Retinal pigment epithelial cell (primary cell): Measurements from ENCODE around the gene DDR2.

Experiments used
- DNase-seq: peaks from one replicate; pipeline ENCODE4 v3.0.0-alpha.2; 2010; ENCODE audit warnings: low read depth
- H3K4me3 ChIP-seq: 2 replicates; pipeline ENCODE4 v1.5.1; 2011; ENCODE audit warnings: mild to moderate bottlenecking, low read length, control low read depth, moderate library complexity
- TF ChIP-seq, protein P1 (sequence below): conservative IDR thresholded peaks from 2 replicates; pipeline ENCODE4 v1.5.1; 2011; ENCODE audit warnings: low read depth, low read length, control low read depth, inconsistent platforms

Gene DDR2

DNA sequence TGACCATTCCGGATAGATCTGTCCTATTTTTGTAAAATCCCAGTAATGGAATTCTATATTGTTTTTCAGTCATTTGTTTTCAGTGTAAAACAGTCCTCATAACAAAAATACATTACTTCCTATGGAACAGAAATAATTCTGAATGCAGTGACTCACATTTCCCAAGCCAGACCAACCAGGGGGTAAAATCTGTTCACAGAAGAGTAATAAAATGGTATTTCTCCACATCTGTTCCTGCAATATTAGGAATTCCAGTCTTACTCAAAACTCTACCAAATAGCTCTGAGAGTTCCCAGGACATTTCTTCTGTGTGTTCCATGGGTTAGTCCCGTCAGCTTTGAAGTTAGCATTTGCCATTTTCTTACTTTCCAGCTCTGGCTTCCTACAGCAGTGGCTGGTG, 2.6 kb upstream of the DDR2 start:
- no peak for DNase-seq
- no peak overlapping the region for H3K4me3 ChIP-seq
- TF ChIP-seq, protein P1, sequence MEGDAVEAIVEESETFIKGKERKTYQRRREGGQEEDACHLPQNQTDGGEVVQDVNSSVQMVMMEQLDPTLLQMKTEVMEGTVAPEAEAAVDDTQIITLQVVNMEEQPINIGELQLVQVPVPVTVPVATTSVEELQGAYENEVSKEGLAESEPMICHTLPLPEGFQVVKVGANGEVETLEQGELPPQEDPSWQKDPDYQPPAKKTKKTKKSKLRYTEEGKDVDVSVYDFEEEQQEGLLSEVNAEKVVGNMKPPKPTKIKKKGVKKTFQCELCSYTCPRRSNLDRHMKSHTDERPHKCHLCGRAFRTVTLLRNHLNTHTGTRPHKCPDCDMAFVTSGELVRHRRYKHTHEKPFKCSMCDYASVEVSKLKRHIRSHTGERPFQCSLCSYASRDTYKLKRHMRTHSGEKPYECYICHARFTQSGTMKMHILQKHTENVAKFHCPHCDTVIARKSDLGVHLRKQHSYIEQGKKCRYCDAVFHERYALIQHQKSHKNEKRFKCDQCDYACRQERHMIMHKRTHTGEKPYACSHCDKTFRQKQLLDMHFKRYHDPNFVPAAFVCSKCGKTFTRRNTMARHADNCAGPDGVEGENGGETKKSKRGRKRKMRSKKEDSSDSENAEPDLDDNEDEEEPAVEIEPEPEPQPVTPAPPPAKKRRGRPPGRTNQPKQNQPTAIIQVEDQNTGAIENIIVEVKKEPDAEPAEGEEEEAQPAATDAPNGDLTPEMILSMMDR = no peak

DNA sequence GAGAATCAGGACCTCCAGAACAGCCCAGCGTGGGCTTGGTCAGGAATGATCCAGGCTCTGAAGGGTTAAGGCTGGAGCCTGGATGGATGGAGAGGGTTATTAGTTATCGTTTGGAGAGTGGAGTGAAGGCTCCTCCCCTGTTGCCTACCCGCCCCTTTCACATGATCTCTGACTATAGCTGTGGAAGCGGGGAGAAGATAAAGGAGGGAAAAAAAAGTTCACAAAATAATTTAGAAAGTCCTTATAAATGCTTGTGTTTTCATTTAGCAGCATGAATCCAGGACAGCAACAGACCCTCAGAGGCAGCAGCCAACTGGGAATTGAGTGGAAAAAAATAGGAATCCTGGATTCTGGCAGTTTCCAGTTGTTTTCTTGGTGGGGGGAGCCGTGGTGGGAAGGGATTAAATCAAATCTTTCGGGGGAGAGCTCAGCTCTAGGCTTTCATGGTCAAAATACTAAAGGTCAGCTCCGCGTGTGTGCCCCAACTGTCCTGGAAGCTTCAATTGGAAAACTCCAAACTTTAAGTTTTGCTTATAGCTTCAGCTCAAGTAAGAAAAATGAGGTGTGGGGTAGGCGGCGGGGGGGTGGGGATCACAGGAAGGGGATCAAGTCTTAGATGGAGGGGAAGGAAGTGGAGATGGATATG, 595 bp upstream of the DDR2 start:
- H3K4me3 ChIP-seq = peak overlapping the region; percentile 61
- TF ChIP-seq, protein P1 = no peak
- DNase-seq = no peak

DNA sequence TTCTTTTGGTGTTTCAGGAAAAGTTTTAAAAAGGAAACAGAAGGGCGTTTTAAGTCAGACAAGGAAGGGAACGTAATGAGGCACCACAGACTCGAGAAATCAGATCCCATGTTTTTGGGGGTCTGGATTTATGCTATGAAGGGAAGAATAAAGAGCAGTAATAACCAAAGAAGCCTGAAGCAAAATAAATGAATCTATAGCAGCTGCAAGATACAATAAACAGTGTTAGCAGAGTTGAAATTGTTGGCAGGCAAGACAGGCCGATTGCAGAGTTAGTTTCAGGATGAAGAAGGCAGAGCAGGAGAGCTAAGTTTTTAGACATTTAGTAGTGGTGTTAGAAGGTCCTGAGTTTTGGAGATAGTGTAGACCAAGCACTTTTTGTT, 425 bp downstream of the DDR2 start:
- peak overlapping the region; percentile 61 for H3K4me3 ChIP-seq
- TF ChIP-seq, protein P1 = no peak
- no peak for DNase-seq

DNA sequence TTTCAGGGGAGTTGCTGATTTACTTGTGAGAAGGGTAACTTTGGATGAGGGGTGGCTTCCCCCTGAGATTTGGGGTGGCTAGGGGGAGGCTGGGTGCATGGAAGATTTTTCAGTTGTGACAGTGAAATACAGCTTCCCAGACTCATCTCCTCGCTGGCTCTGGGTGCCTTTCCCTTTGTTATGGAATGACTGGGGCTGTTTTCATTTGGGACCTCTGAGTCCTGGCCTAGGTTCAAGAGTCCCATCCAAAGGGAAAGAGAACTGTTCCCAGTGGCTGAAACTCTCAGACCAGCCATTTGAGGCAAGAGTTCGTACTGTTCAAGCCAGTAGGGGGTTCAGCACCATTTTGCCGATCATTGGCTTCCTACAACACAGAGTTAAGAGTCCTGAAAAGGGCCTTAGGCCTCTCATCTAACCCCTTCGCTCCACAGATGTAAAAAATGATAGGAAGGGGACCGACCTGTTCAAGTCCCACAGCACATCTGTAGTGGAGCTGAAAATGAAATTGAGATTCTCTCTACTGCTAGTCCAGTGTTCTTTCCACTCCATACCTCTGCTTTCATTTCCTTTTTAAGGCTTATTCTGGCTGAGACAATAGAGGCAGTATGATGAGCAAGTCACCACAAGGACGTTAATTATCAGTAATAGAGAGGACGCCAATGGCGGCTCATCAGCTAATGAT, 958 bp downstream of the DDR2 start:
- no peak for DNase-seq
- H3K4me3 ChIP-seq = peak overlapping the region; percentile 61

DNA sequence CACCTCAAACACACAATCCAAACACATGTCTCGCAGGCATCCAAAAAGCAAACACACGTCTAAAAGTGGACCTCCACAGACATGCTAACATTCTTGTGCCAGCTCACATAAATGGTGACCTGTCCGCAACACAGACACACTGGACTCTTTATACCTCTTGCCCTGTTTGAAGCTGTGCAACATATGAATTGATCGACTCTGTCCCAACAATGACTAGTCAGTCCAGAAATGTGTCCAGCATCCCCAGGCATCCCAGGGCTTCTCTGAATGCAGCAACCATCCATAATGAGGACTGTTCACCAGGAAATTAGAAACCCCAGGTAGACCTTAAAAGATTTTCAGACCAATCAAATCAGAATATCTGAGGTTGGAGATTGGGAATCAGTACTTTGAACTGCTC, 3.2 kb downstream of the DDR2 start:
- H3K4me3 ChIP-seq = no peak overlapping the region
- DNase-seq = no peak
- TF ChIP-seq, protein P1 = no peak

More for the DNA sequence above, 958 bp downstream of the DDR2 start:
- TF ChIP-seq, protein P1 = peak; percentile 37

DNA sequence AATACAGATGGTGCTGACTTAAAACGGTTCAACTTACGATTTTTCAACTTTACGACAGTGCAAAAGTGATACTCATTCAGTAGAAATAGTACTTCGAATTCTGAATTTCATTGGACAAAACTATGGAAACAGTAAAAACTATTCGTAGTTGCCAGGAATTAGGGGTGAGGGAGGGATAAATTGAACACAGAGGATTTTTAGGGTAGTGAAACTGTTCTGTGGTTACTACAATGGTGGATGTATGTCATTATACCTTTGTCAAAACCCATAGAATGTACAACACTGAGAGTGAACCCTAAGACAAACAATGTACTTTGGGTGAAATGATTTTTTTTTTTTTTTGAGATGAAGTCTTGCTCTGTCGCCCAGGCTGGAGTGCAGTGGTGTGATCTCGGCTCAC, 7.5 kb downstream of the DDR2 start:
- no peak for DNase-seq
- TF ChIP-seq, protein P1 = no peak
- no peak overlapping the region for H3K4me3 ChIP-seq

DNA sequence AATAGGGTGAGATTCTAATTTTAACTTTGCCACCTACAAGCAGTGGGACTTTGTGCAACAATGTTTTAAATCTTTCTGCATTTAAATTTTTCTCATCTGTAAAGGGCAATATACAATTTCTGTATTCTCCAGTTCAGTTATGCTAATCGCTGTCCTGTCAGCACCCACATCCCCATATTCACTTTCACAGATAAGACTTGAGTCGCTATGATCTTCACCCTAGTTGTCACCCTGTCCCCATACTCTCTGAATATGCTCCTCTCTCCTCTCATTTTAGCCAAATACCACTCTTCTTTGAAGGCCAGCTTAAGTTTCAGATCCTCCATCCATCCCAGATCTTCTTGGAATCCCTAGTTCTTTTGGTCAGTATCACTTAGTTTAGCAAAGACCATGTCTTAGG, 8.8 kb downstream of the DDR2 start:
- TF ChIP-seq, protein P1 = no peak
- no peak overlapping the region for H3K4me3 ChIP-seq
- no peak for DNase-seq
